ENCODE measurements around the gene SF3B2. TPM values are rescaled to one million over a fixed set of nuclear protein-coding genes. Genes with fewer than 3 reads are reported as not detected.

Gene SF3B2
- total and polyA plus RNA-seq, 9 of the 15 experiments (the other 6 are each of a cell fraction or from before 2014, with no cell fraction given), result 58.3 to 248 (median 157) TPM

DNA sequence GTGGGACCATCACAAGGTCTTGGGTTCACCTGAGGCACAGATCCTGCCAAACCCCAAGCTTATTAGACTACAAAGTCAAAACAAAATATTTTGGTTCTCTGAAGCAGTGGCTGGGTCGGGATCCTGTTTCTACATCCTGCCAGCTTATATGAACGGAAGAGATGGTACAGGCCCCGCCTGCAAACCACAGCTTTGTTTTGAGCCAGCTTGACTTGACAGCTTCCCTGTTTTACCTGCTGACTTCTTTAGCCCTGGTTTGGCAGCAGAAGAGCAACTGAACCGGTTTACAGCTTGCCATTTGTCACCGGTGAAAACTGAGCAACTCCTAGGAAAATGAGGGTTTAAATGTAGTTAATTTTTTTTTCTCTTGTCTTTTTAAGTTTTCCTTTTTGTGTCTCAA is 29.3 kb downstream of the SF3B2 start:
- H3K9ac ChIP-seq (ENCODE audit: insufficient read depth in 1 of 2, low read depth in 2 of 2, low read length in 2 of 2), result no peak overlapping the region
- H3K36me3 ChIP-seq (ENCODE audit: control insufficient read depth, insufficient read depth, low read length), result 0 out of 3 replicates have a peak, but pooled peaks cover 4% of the 10 kb centered on the region
- H2AFZ ChIP-seq (ENCODE audit: low read depth, low read length), result peak overlapping the region; percentile 30; the same call in 1 of the 2 replicates
- H3K79me2 ChIP-seq (ENCODE audit: control insufficient read depth, insufficient read depth, low read length), result peaks cover 64% of the 10 kb centered on the region
- no peaks in the 10 kb centered on the region for H3K27me3 ChIP-seq (ENCODE audit: control insufficient read depth in 2 of 2, insufficient read depth in 2 of 2, low read length in 2 of 2)
- no peaks in the 10 kb centered on the region for H3K9me3 ChIP-seq (replicated peaks; ENCODE audit: control insufficient read depth, insufficient read depth, low read depth, low read length)
- intact Hi-C loops (cut with micrococcal nuclease), result no loop called here
- H3K4me2 ChIP-seq (ENCODE audit: insufficient read depth, low read length), result peak overlapping the region; percentile 61
- H4K20me1 ChIP-seq (replicated peaks; ENCODE audit: control insufficient read depth, insufficient read depth, low read length), result peaks cover 3% of the 10 kb centered on the region; the same call in 1 of the 2 replicates
- no peaks in the 10 kb centered on the region for H3K9me1 ChIP-seq (ENCODE audit: control insufficient read depth, insufficient read depth, low read length)
- DNase-seq (ENCODE audit: extremely low read depth in 1 of 4, low spot score in 3 of 4), result peak in 2 of 4 experiments; percentile 51
- FAIRE-seq, result no peak
- WGBS (ENCODE audit: insufficient coverage, low coverage, missing lambda C conversion rate), result 13% methylated on average over 5 of the region's 5 CpGs
- ATAC-seq, result peak; percentile 59
- no TSS peak for BruUV-seq (replicated peaks)
- peaks cover 13 to 46% of the 10 kb centered on the region in 2 experiments for H3K4me1 ChIP-seq (replicated peaks in 1 of 2; ENCODE audit: control insufficient read depth in 2 of 2, insufficient read depth in 2 of 2, low read length in 2 of 2)
- ChIA-PET CTCF (ENCODE audit: low intra/inter-chr PET ratio) (no interaction called here), POLR2A (interaction anchor here (0.5 to 4.8 kb wide), 8 partner anchors 11 to 373 kb away, joined by 3 to 44 read pairs (median 3); partner anchors contain the start of genes BANF1 and PACS1)
- no peak overlapping the region for H3K4me3 ChIP-seq
- 0 out of 2 replicates have a peak, but pooled peaks have one; percentile 16 for TF ChIP-seq GABPA (tag; conservative IDR thresholded peaks at IDR 0.05; ENCODE audit: low read depth)
- TF ChIP-seq, protein P1, sequence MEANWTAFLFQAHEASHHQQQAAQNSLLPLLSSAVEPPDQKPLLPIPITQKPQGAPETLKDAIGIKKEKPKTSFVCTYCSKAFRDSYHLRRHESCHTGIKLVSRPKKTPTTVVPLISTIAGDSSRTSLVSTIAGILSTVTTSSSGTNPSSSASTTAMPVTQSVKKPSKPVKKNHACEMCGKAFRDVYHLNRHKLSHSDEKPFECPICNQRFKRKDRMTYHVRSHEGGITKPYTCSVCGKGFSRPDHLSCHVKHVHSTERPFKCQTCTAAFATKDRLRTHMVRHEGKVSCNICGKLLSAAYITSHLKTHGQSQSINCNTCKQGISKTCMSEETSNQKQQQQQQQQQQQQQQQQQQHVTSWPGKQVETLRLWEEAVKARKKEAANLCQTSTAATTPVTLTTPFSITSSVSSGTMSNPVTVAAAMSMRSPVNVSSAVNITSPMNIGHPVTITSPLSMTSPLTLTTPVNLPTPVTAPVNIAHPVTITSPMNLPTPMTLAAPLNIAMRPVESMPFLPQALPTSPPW (CRISPR knock-in tag; IDR thresholded peaks at IDR 0.05), result 0 out of 2 replicates have a peak, but pooled peaks have one; percentile 10
- 0 out of 2 replicates have a peak, but pooled peaks have one; percentile 35 for TF ChIP-seq ETV1 (tag; conservative IDR thresholded peaks at IDR 0.05; ENCODE audit: low read depth)
- TF ChIP-seq, protein P2, sequence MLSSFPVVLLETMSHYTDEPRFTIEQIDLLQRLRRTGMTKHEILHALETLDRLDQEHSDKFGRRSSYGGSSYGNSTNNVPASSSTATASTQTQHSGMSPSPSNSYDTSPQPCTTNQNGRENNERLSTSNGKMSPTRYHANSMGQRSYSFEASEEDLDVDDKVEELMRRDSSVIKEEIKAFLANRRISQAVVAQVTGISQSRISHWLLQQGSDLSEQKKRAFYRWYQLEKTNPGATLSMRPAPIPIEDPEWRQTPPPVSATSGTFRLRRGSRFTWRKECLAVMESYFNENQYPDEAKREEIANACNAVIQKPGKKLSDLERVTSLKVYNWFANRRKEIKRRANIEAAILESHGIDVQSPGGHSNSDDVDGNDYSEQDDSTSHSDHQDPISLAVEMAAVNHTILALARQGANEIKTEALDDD (IDR thresholded peaks at IDR 0.05), result peak; percentile 56; the same call in 1 of the 2 replicates
- 0 out of 2 replicates have a peak, but pooled peaks have one; percentile 17 for TF ChIP-seq CTBP1 (IDR thresholded peaks at IDR 0.05; ENCODE audit: borderline replicate concordance)
- no peak for TF ChIP-seq PCBP1 (IDR thresholded peaks at IDR 0.05; ENCODE audit: low read depth, low read length, poor library complexity, severe bottlenecking)
- 0 out of 2 replicates have a peak, but pooled peaks have one; percentile 24 for TF ChIP-seq SMAD4 (CRISPR knock-in tag; conservative IDR thresholded peaks at IDR 0.05)
- no peak for TF ChIP-seq FOXK2 (conservative IDR thresholded peaks at IDR 0.05 in 1 of 2, IDR thresholded peaks at IDR 0.05 in 1 of 2; ENCODE audit: low read depth in 2 of 2)
- TF ChIP-seq RBM22 (IDR thresholded peaks at IDR 0.05; ENCODE audit: low read depth, low read length, poor library complexity, severe bottlenecking), result no peak
- TF ChIP-seq, protein P3, sequence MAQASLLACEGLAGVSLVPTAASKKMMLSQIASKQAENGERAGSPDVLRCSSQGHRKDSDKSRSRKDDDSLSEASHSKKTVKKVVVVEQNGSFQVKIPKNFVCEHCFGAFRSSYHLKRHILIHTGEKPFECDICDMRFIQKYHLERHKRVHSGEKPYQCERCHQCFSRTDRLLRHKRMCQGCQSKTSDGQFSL (CRISPR knock-in tag; IDR thresholded peaks at IDR 0.05), result 0 out of 2 replicates have a peak, but pooled peaks have one; percentile 61
- TF ChIP-seq, protein P3 (tag; IDR thresholded peaks at IDR 0.05), result no peak
- TF ChIP-seq RBBP5 (IDR thresholded peaks at IDR 0.05; ENCODE audit: borderline replicate concordance, insufficient read depth, low read length, poor library complexity, severe bottlenecking), result peak; percentile 5
- TF ChIP-seq MEIS2 (IDR thresholded peaks at IDR 0.05; ENCODE audit: partially characterized antibody), result peak; percentile 30
- peak overlapping the region; percentile 59; the same call in 2 of the 3 replicates for H3K27ac ChIP-seq (ENCODE audit: extremely low read depth, low read depth, low read length)
- in situ Hi-C loops (cut with MboI), result no loop called here

All from K562 (cell line).